HUES48 (cell line): ENCODE measurements around the gene DNAAF2.

ENCODE experiments used
- H3K27ac ChIP-seq: one replicate; pipeline ENCODE4 v1.7.0; 2013; ENCODE audit warnings: low read depth, low read length, inconsistent platforms
- H3K27me3 ChIP-seq: 2 replicates; pipeline ENCODE4 v1.6.1; 2013; ENCODE audit warnings: mild to moderate bottlenecking, low read length; ENCODE audit not compliant: control insufficient read depth, insufficient read depth
- H3K36me3 ChIP-seq: 2 replicates; pipeline ENCODE4 v1.6.1; 2013; ENCODE audit warnings: low read length; ENCODE audit not compliant: control insufficient read depth, insufficient read depth
- H3K4me1 ChIP-seq: 2 replicates; pipeline ENCODE4 v1.6.1; 2013; ENCODE audit warnings: mild to moderate bottlenecking, low read length; ENCODE audit not compliant: control insufficient read depth, insufficient read depth
- H3K4me3 ChIP-seq: 2 replicates; pipeline ENCODE4 v1.5.1; 2013; ENCODE audit warnings: mild to moderate bottlenecking, low read depth, low read length
- H3K9ac ChIP-seq: 2 replicates; pipeline ENCODE4 v1.6.1; 2013; ENCODE audit warnings: mild to moderate bottlenecking, low read depth, low read length, moderate library complexity
- H3K9me3 ChIP-seq: 2 replicates; pipeline ENCODE4 v1.6.1; 2013; ENCODE audit warnings: low read length; ENCODE audit not compliant: control insufficient read depth, insufficient read depth

DNAAF2 gene

GRCh38 chr14:49641697-49642129 is 6.7 kb upstream of the DNAAF2 start:
- no peaks in the 10 kb centered on the region for H3K27me3 ChIP-seq
- H3K9ac ChIP-seq, result no peak overlapping the region
- H3K4me1 ChIP-seq, result peaks cover 6% of the 10 kb centered on the region; the same call in 1 of the 2 replicates
- peak overlapping the region; percentile 67 for H3K27ac ChIP-seq
- H3K4me3 ChIP-seq, result no peak overlapping the region
- peaks cover 37% of the 10 kb centered on the region for H3K36me3 ChIP-seq
- H3K9me3 ChIP-seq, result no peaks in the 10 kb centered on the region

DNA sequence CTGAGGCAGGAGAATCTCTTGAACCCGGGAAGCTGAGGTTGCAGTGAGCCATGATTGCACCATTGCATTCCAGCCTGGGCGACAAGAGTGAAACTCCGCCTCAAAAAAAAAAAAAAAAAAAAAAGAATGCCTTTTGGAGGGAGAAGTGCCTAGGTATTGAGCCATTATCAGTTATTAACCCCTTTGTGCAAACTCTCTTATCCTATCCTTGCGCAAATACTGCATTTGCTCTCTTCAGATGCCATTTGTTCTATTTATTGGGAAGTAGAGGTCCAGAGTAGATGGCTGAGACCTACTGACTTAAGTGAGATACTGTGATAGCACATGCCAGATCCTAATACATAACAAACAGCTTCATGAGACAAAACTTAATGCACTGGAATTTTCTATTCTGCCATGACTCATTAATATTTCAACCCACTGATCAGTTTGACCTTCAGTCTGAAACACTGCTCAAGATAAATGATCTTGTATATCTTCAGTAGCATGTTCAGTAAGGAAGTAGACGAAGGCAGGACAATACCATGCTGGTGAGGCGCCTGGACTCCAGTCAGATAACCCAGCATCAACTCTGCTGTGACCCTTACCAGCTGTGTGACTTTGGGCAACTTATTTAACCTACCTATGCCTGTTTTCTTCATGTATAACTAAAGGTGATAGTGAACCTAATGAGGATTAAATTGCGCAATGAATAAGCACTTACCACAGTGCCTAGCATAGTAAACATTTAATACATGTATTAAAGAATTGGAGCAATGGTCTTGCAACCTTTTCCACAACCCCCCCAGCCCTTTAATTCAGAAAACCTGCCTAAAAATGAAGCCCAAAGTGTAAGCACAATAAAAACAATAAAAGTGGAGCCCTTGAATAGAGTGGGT is 5.7 kb upstream of the DNAAF2 start:
- Histone ChIP-seq H3K27me3 (no peaks in the 10 kb centered on the region), H3K9me3 (no peaks in the 10 kb centered on the region), H3K9ac (no peak overlapping the region), H3K36me3 (peaks cover 39% of the 10 kb centered on the region), H3K4me3 (no peak overlapping the region), H3K4me1 (peaks cover 6% of the 10 kb centered on the region; the same call in 1 of the 2 replicates), H3K27ac (peak overlapping the region; percentile 67)

GRCh38 chr14:49637534-49638078 is 2.6 kb upstream of the DNAAF2 start:
- Histone ChIP-seq H3K9me3 (no peaks in the 10 kb centered on the region), H3K36me3 (peaks cover 35% of the 10 kb centered on the region), H3K4me1 (peaks cover 6% of the 10 kb centered on the region; the same call in 1 of the 2 replicates), H3K9ac (no peak overlapping the region), H3K27ac (no peak overlapping the region), H3K4me3 (no peak overlapping the region), H3K27me3 (no peaks in the 10 kb centered on the region)

GRCh38 chr14:49636866-49637265 is 1.8 kb upstream of the DNAAF2 start:
- Histone ChIP-seq H3K9me3 (no peaks in the 10 kb centered on the region), H3K9ac (no peak overlapping the region), H3K27ac (no peak overlapping the region)

GRCh38 chr14:49633640-49634546 is 1.2 kb downstream of the DNAAF2 start:
- peak overlapping the region; percentile 99 for H3K27ac ChIP-seq
- peak overlapping the region; percentile 95 for H3K9ac ChIP-seq
- no peaks in the 10 kb centered on the region for H3K9me3 ChIP-seq
- H3K4me1 ChIP-seq, result peaks cover 5% of the 10 kb centered on the region
- H3K4me3 ChIP-seq, result peak overlapping the region; percentile 85
- H3K36me3 ChIP-seq, result peaks cover 34% of the 10 kb centered on the region
- H3K27me3 ChIP-seq, result no peaks in the 10 kb centered on the region

More at GRCh38 chr14:49636866-49637265, 1.8 kb upstream of the DNAAF2 start:
- no peak overlapping the region for H3K4me3 ChIP-seq
- H3K36me3 ChIP-seq, result peaks cover 35% of the 10 kb centered on the region
- no peaks in the 10 kb centered on the region for H3K27me3 ChIP-seq
- H3K4me1 ChIP-seq, result peaks cover 7% of the 10 kb centered on the region

- H3K4me3 ChIP-seq, result no peak overlapping the region
- H3K9ac ChIP-seq, result no peak overlapping the region
- H3K4me1 ChIP-seq, result peaks cover 13% of the 10 kb centered on the region
- H3K9me3 ChIP-seq, result no peaks in the 10 kb centered on the region
- no peak overlapping the region for H3K27ac ChIP-seq
- H3K36me3 ChIP-seq, result peaks cover 53% of the 10 kb centered on the region
- H3K27me3 ChIP-seq, result no peaks in the 10 kb centered on the region
Observed at GRCh38 chr14:49623941-49624839, 10.9 kb downstream of the DNAAF2 start.

DNA sequence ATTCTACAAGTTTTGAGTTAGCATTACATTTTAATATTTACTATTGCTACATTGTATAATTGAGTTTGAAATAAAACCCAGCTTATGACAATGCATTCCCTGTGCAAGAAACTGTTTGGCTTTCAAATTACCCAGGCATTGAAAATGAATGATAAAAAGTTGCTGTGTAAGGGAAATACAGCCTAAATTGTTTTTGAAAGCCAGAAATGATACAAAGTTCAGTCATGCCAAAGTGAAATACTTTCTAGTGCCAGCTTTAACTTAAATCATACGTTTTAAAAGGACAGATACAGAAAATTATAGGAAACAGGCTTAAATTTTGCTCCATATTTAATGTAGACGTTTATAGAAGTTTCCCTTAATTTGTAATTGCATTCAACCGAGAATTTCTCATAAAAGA is 11.7 kb downstream of the DNAAF2 start:
- H3K27ac ChIP-seq, result no peak overlapping the region
- no peaks in the 10 kb centered on the region for H3K27me3 ChIP-seq
- H3K9me3 ChIP-seq, result no peaks in the 10 kb centered on the region
- peaks cover 58% of the 10 kb centered on the region for H3K36me3 ChIP-seq
- no peak overlapping the region for H3K9ac ChIP-seq
- H3K4me1 ChIP-seq, result peaks cover 17% of the 10 kb centered on the region
- no peak overlapping the region for H3K4me3 ChIP-seq

DNA sequence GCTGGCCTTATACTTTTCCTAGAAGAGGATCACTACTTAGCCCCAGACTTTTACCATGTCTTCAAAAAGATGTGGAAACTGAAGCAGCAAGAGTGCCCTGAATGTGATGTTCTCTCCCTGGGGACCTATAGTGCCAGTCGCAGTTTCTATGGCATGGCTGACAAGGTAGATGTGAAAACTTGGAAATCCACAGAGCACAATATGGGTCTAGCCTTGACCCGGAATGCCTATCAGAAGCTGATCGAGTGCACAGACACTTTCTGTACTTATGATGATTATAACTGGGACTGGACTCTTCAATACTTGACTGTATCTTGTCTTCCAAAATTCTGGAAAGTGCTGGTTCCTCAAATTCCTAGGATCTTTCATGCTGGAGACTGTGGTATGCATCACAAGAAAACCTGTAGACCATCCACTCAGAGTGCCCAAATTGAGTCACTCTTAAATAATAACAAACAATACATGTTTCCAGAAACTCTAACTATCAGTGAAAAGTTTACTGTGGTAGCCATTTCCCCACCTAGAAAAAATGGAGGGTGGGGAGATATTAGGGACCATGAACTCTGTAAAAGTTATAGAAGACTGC is 12.9 kb downstream of the DNAAF2 start:
- H3K9ac ChIP-seq, result no peak overlapping the region
- no peaks in the 10 kb centered on the region for H3K27me3 ChIP-seq
- H3K27ac ChIP-seq, result no peak overlapping the region
- peaks cover 58% of the 10 kb centered on the region for H3K36me3 ChIP-seq
- H3K4me3 ChIP-seq, result peak overlapping the region; percentile 99
- H3K9me3 ChIP-seq, result no peaks in the 10 kb centered on the region
- H3K4me1 ChIP-seq, result peaks cover 17% of the 10 kb centered on the region

DNA sequence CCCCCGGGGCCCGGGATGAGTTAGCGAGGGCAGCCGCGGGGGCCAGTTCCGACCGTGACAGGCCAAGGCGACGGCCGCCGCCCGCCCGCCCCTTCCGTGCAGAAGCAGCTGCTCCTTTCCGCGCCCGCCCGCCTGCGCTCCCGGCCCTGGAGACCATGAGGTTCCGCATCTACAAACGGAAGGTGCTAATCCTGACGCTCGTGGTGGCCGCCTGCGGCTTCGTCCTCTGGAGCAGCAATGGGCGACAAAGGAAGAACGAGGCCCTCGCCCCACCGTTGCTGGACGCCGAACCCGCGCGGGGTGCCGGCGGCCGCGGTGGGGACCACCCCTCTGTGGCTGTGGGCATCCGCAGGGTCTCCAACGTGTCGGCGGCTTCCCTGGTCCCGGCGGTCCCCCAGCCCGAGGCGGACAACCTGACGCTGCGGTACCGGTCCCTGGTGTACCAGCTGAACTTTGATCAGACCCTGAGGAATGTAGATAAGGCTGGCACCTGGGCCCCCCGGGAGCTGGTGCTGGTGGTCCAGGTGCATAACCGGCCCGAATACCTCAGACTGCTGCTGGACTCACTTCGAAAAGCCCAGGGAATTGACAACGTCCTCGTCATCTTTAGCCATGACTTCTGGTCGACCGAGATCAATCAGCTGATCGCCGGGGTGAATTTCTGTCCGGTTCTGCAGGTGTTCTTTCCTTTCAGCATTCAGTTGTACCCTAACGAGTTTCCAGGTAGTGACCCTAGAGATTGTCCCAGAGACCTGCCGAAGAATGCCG is 13.7 kb downstream of the DNAAF2 start:
- Histone ChIP-seq H3K36me3 (peaks cover 50% of the 10 kb centered on the region), H3K27ac (no peak overlapping the region), H3K4me1 (peaks cover 17% of the 10 kb centered on the region)

More for the DNA sequence above, 13.7 kb downstream of the DNAAF2 start:
- peak overlapping the region; percentile 99 for H3K4me3 ChIP-seq
- H3K9ac ChIP-seq, result peak overlapping the region; percentile 46; the same call in 1 of the 2 replicates
- no peaks in the 10 kb centered on the region for H3K27me3 ChIP-seq
- no peaks in the 10 kb centered on the region for H3K9me3 ChIP-seq
